ENCODE data around the gene ELAPOR2.
"Not testable (repeated sequence)": the region's sequence is repeated elsewhere in the genome, so short reads cannot be mapped to it uniquely, and the experiment has no call there.

DNA sequence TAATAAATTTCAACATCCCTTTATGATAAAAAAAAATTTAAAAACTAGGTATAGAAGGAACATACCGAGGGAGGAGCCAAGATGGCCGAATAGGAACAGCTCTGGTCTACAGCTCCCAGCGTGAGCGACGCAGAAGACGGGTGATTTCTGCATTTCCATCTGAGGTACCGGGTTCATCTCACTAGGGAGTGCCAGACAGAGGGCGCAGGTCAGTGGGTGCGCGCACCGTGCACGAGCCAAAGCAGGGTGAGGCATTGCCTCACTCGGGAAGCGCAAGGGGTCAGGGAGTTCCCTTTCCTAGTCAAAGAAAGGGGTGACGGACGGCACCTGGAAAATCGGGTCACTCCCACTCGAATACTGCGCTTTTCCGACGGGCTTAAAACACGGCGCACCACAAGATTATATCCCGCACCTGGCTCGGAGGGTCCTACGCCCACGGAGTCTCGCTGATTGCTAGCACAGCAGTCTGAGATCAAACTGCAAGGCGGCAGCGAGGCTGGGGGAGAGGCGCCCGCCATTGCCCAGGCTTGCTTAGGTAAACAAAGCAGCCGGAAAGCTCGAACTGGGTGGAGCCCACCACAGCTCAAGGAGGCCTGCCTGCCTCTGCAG is 19.7 kb downstream of the ELAPOR2 start:
- TF ChIP-seq, protein P1, sequence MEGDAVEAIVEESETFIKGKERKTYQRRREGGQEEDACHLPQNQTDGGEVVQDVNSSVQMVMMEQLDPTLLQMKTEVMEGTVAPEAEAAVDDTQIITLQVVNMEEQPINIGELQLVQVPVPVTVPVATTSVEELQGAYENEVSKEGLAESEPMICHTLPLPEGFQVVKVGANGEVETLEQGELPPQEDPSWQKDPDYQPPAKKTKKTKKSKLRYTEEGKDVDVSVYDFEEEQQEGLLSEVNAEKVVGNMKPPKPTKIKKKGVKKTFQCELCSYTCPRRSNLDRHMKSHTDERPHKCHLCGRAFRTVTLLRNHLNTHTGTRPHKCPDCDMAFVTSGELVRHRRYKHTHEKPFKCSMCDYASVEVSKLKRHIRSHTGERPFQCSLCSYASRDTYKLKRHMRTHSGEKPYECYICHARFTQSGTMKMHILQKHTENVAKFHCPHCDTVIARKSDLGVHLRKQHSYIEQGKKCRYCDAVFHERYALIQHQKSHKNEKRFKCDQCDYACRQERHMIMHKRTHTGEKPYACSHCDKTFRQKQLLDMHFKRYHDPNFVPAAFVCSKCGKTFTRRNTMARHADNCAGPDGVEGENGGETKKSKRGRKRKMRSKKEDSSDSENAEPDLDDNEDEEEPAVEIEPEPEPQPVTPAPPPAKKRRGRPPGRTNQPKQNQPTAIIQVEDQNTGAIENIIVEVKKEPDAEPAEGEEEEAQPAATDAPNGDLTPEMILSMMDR (IDR thresholded peaks at IDR 0.05; ENCODE audit: borderline replicate concordance, extremely low read depth, low read length, poor library complexity, severe bottlenecking), result not testable (repeated sequence)
- TF ChIP-seq EZH2 (IDR thresholded peaks at IDR 0.05; ENCODE audit: borderline replicate concordance, low read depth, low read length, severe bottlenecking), result not testable (repeated sequence)
